Astrocyte (in vitro differentiated cells and primary cell): Measurements from ENCODE around the gene PNPLA1. TPM values are rescaled to one million over a fixed set of nuclear protein-coding genes. Genes with fewer than 3 reads are reported as not detected.

Experiments
- DNase-seq: peaks from one replicate; pipeline ENCODE4 v3.0.0-alpha.2; 2010; ENCODE audit warnings: low read depth
- FAIRE-seq: peaks from 2 replicates; lab custom pipeline; 2011; peaks lifted over from hg19 to GRCh38; lab: Jason Lieb, UNC
- H2AFZ ChIP-seq: 2 replicates; pipeline ENCODE4 v1.6.0; 2012; ENCODE audit warnings: low read depth, low read length, inconsistent platforms
- H3K27ac ChIP-seq: 2 replicates; pipeline ENCODE4 v1.5.1; 2011; ENCODE audit warnings: low read depth, low read length, inconsistent platforms
- H3K27me3 ChIP-seq: 2 replicates; pipeline ENCODE4 v1.6.0; 2011; ENCODE audit warnings: low read length, inconsistent platforms; ENCODE audit not compliant: insufficient read depth
- H3K36me3 ChIP-seq: 2 replicates; pipeline ENCODE4 v1.5.1; 2011; ENCODE audit warnings: low read length, inconsistent platforms; ENCODE audit not compliant: insufficient read depth
- H3K4me1 ChIP-seq: 2 replicates; pipeline ENCODE4 v1.5.1; 2011; ENCODE audit warnings: low read length, inconsistent platforms; ENCODE audit not compliant: insufficient read depth
- H3K4me2 ChIP-seq: 2 replicates; pipeline ENCODE4 v1.6.0; 2012; ENCODE audit warnings: low read length, inconsistent platforms
- H3K4me3 ChIP-seq: 2 replicates; pipeline ENCODE4 v1.5.1; 2011; ENCODE audit warnings: low read depth, mild to moderate bottlenecking, low read length, inconsistent platforms; ENCODE audit not compliant: insufficient read depth
- H3K79me2 ChIP-seq: 2 replicates; pipeline ENCODE4 v1.6.0; 2012; ENCODE audit warnings: mild to moderate bottlenecking, low read length, inconsistent platforms; ENCODE audit not compliant: insufficient read depth
- H3K9ac ChIP-seq: 2 replicates; pipeline ENCODE4 v1.6.0; 2012; ENCODE audit warnings: mild to moderate bottlenecking, low read length, inconsistent platforms
- H3K9me3 ChIP-seq: 2 replicates; pipeline ENCODE4 v1.5.1; 2012; ENCODE audit warnings: low read depth, mild to moderate bottlenecking, low read length, inconsistent platforms; ENCODE audit not compliant: insufficient read depth
- H4K20me1 ChIP-seq: 2 replicates; pipeline ENCODE4 v1.6.0; 2012; ENCODE audit warnings: low read length, inconsistent platforms; ENCODE audit not compliant: insufficient read depth
- H3K27ac Mint-ChIP-seq: one replicate; pipeline ENCODE4 v1.8.0; 2021; ENCODE audit warnings: mild to moderate bottlenecking, mixed read lengths; ENCODE audit not compliant: unreplicated experiment
- H3K27me3 Mint-ChIP-seq: one replicate; pipeline ENCODE4 v1.8.0; 2021; ENCODE audit warnings: low read depth, mixed read lengths; ENCODE audit not compliant: unreplicated experiment
- H3K36me3 Mint-ChIP-seq: one replicate; pipeline ENCODE4 v1.8.0; 2021; ENCODE audit warnings: low read depth, mixed read lengths; ENCODE audit not compliant: unreplicated experiment
- H3K4me1 Mint-ChIP-seq: one replicate; pipeline ENCODE4 v1.8.0; 2021; ENCODE audit warnings: low read depth, mixed read lengths; ENCODE audit not compliant: unreplicated experiment
- H3K4me3 Mint-ChIP-seq: one replicate; pipeline ENCODE4 v1.8.0; 2021; ENCODE audit warnings: mild to moderate bottlenecking, moderate library complexity, mixed read lengths; ENCODE audit not compliant: unreplicated experiment
- H3K9me3 Mint-ChIP-seq: one replicate; pipeline ENCODE4 v1.8.0; 2021; ENCODE audit warnings: mild to moderate bottlenecking, mixed read lengths; ENCODE audit not compliant: unreplicated experiment
- EZH2 ChIP-seq: IDR thresholded peaks from 2 replicates; pipeline ENCODE4 v1.6.1; 2012; ENCODE audit warnings: mild to moderate bottlenecking, low read length, inconsistent platforms; ENCODE audit not compliant: insufficient read depth
- total RNA-seq: library from RNA; stranded (reverse); gene quantifications from 2 replicates; pipeline ENCODE4 v1.2.1, GENCODE V29; 2021
- TF ChIP-seq, protein P1 (sequence below): IDR thresholded peaks from 2 replicates; pipeline ENCODE4 v1.5.1; 2011; ENCODE audit warnings: low read depth, mild to moderate bottlenecking, inconsistent platforms, low read length, moderate library complexity; ENCODE audit not compliant: insufficient read depth

PNPLA1 gene
- total RNA-seq, 1 donor from 2014 or later, result not detected

DNA sequence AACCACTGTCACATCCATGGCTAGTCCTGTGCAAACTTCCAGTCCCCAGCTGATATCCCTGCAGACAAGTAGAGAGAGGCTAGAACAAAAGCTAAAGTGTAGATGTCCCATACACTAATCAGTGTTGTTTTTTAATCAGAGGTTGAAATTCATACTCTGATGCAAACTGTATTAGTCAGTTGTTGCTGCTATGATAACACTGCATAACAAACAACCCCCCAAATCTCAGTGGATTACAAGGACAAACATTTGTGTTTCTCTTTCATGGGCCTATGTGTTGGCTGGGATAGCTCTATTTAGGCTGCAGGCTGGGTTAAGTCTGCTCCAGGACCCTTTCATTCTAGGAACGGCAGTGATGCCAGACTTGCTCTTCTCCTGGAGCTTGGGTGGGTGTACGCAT, 40.0 kb downstream of the PNPLA1 start:
- TF ChIP-seq EZH2, result no peak
- TF ChIP-seq, protein P1, sequence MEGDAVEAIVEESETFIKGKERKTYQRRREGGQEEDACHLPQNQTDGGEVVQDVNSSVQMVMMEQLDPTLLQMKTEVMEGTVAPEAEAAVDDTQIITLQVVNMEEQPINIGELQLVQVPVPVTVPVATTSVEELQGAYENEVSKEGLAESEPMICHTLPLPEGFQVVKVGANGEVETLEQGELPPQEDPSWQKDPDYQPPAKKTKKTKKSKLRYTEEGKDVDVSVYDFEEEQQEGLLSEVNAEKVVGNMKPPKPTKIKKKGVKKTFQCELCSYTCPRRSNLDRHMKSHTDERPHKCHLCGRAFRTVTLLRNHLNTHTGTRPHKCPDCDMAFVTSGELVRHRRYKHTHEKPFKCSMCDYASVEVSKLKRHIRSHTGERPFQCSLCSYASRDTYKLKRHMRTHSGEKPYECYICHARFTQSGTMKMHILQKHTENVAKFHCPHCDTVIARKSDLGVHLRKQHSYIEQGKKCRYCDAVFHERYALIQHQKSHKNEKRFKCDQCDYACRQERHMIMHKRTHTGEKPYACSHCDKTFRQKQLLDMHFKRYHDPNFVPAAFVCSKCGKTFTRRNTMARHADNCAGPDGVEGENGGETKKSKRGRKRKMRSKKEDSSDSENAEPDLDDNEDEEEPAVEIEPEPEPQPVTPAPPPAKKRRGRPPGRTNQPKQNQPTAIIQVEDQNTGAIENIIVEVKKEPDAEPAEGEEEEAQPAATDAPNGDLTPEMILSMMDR, result no peak
- H3K27ac ChIP-seq, result no peak overlapping the region
- H3K36me3 ChIP-seq, result no peaks in the 10 kb centered on the region
- Mint-ChIP-seq H3K9me3 (peaks cover 6% of the 10 kb centered on the region), H3K27me3 (peaks cover 28% of the 10 kb centered on the region), H3K36me3 (no peaks in the 10 kb centered on the region), H3K4me3 (no peak overlapping the region), H3K4me1 (peaks cover 12% of the 10 kb centered on the region), H3K27ac (no peak overlapping the region)
- H3K4me3 ChIP-seq, result no peak overlapping the region
- H2AFZ ChIP-seq, result no peak overlapping the region
- DNase-seq (no peak), FAIRE-seq (no peak)
- no peaks in the 10 kb centered on the region for H4K20me1 ChIP-seq
- H3K4me1 ChIP-seq, result no peaks in the 10 kb centered on the region
- no peaks in the 10 kb centered on the region for H3K9me3 ChIP-seq
- H3K79me2 ChIP-seq, result no peaks in the 10 kb centered on the region
- H3K27me3 ChIP-seq, result peaks cover 19% of the 10 kb centered on the region
- H3K9ac ChIP-seq, result no peak overlapping the region
- no peak overlapping the region for H3K4me2 ChIP-seq

DNA sequence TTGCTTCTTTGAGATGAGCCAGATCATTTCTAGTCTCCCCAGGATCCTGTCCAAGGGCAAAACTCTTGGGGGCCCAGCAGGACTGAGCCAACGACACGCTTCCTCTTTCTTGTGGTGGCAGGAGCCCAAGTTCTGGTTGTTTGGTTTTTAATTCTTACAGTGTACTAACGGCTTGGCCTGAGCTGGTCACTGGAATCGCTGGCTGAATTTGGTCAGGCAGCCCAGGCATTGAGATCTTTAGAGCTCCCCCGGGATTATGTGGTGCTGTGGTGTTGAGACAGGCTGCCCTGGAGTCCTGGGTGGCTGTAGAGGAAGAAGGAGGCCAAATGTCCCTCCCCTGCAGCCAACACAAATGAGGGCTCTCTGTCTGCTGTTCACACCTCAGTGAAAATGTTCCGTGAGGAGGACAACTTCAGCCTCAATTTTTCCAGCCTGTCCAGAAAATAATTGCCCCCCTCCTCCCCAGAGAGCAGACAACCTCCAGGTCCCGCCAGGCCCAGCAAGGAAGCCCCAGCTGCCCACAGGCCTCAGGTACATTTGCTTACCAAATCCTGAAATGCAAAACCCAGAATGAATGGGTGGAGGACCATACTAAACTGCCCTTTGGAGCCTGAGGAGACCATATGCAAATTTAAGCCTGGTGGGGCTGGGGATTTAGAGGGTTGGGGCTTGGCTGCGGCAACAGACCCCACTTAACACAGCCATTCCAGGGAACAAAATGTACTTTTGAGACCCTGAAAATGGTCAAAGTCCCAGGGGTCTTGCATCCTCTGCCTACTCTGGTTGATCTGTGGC, 43.2 kb downstream of the PNPLA1 start:
- Histone ChIP-seq H4K20me1 (no peaks in the 10 kb centered on the region), H3K27me3 (peaks cover 25% of the 10 kb centered on the region), H3K36me3 (no peaks in the 10 kb centered on the region), H3K9me3 (no peaks in the 10 kb centered on the region), H3K27ac (no peak overlapping the region), H3K4me2 (no peak overlapping the region), H3K4me1 (no peaks in the 10 kb centered on the region), H3K9ac (no peak overlapping the region), H2AFZ (no peak overlapping the region), H3K4me3 (no peak overlapping the region), H3K79me2 (no peaks in the 10 kb centered on the region)
- Mint-ChIP-seq H3K27me3 (peaks cover 42% of the 10 kb centered on the region), H3K9me3 (peaks cover 6% of the 10 kb centered on the region), H3K4me3 (no peak overlapping the region), H3K4me1 (peaks cover 5% of the 10 kb centered on the region), H3K36me3 (no peaks in the 10 kb centered on the region), H3K27ac (no peak overlapping the region)
- DNase-seq (no peak), FAIRE-seq (no peak)
- TF ChIP-seq EZH2, result no peak

DNA sequence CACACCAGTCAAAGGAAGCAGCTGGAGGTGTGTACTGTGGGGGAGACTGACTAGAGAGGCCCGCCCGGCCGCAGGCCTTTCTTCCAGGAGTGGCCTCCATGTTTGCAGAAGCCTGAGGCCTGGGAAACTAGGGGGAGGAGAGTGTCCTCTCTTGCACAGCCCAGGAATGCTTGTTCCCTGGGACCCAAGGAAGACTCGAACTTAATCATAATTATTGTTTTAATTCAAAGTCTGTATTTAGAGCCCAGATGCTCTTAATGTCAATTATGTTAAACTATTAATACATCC, 43.7 kb downstream of the PNPLA1 start:
- peaks cover 42% of the 10 kb centered on the region for H3K27me3 Mint-ChIP-seq
- FAIRE-seq, result no peak
- Histone ChIP-seq H2AFZ (no peak overlapping the region), H4K20me1 (no peaks in the 10 kb centered on the region), H3K79me2 (no peaks in the 10 kb centered on the region), H3K4me1 (no peaks in the 10 kb centered on the region), H3K9ac (no peak overlapping the region), H3K4me2 (no peak overlapping the region), H3K9me3 (no peaks in the 10 kb centered on the region), H3K36me3 (no peaks in the 10 kb centered on the region), H3K27ac (no peak overlapping the region), H3K27me3 (peaks cover 25% of the 10 kb centered on the region), H3K4me3 (no peak overlapping the region)
- H3K36me3 Mint-ChIP-seq, result no peaks in the 10 kb centered on the region
- peaks cover 6% of the 10 kb centered on the region for H3K9me3 Mint-ChIP-seq
- TF ChIP-seq, protein P1, result no peak
- TF ChIP-seq EZH2, result no peak
- no peak overlapping the region for H3K27ac Mint-ChIP-seq
- H3K4me3 Mint-ChIP-seq, result no peak overlapping the region
- peaks cover 5% of the 10 kb centered on the region for H3K4me1 Mint-ChIP-seq
- DNase-seq, result no peak
